SK-N-SH (cell line): ENCODE results near the gene KBTBD3.

ENCODE experiments used
- CTCF ChIP-seq: fragments of 200-600 bp; sonication (generic); IDR thresholded peaks from 2 replicates; pipeline ENCODE4 v1.6.1; 2017; ENCODE audit warnings: antibody characterized with exemption, mild to moderate bottlenecking, moderate library complexity
- EP300 ChIP-seq, 2 experiments: IDR thresholded peaks; 2 replicates each; pipeline versions ENCODE4 v1.4.0 to v1.6.1; 2012; ENCODE audit warnings: borderline replicate concordance in 1 of 2, low read depth in 1 of 2, low read length in 1 of 2
- EZH2phosphoT487 ChIP-seq: fragments of 200-600 bp; sonication (generic); IDR thresholded peaks from 2 replicates; pipeline ENCODE4 v1.6.1; 2017; ENCODE audit warnings: low read depth, mixed run types, mild to moderate bottlenecking, antibody characterized with exemption, moderate library complexity, borderline replicate concordance
- GABPA ChIP-seq: IDR thresholded peaks from 2 replicates; pipeline ENCODE4 v1.4.0; 2012; ENCODE audit warnings: low read depth, mild to moderate bottlenecking
- MAX ChIP-seq: IDR thresholded peaks from 2 replicates; pipeline ENCODE4 v1.4.0; 2012; ENCODE audit warnings: low read depth
- POLR2AphosphoS5 ChIP-seq: IDR thresholded peaks from 2 replicates; pipeline ENCODE4 v1.6.1; 2012; ENCODE audit warnings: low read depth, low read length
- REST ChIP-seq: IDR thresholded peaks from 2 replicates; pipeline ENCODE4 v1.6.1; 2012; ENCODE audit warnings: mild to moderate bottlenecking, low read depth, low read length, moderate library complexity

GRCh38 chr11:106059617-106060016, 17.5 kb downstream of the KBTBD3 start:
- TF ChIP-seq MAX (no peak), CTCF (no peak), REST (no peak), EZH2phosphoT487 (no peak), GABPA (no peak), POLR2AphosphoS5 (no peak), EP300 (IDR thresholded peaks at IDR 0.05; ENCODE audit: borderline replicate concordance in 1 of 2, low read depth in 1 of 2, low read length in 1 of 2) (no peak)
